ENCODE data around the gene PIEZO1. TPM values are rescaled to one million over a fixed set of nuclear protein-coding genes. Genes with fewer than 3 reads are reported as not detected.

The PIEZO1 gene
- total and polyA plus RNA-seq, 10 donors = 145 to 385 (median 201) TPM

GRCh38 chr16:88767546-88768070 is 17.4 kb downstream of the PIEZO1 start:
- peak overlapping the region in 1 of 8 donors; percentile 24 for H3K4me3 ChIP-seq

GRCh38 chr16:88766975-88767374 is 18.0 kb downstream of the PIEZO1 start:
- intact Hi-C loops (cut with DNase I; ENCODE audit: low total_unique reads) = no loop called here
- H3K4me1 ChIP-seq = peaks cover 67 to 99% (median 82%) of the 10 kb centered on the region in 6 donors
- peak overlapping the region in 5 of 8 donors; percentile 69 to 80 (median 74) for H3K27ac ChIP-seq
- no peaks in the 10 kb centered on the region for H3K9me3 ChIP-seq
- peaks cover 0 to 32% (median 6%) of the 10 kb centered on the region in 6 donors for H3K36me3 ChIP-seq
- no peaks in the 10 kb centered on the region for H3K27me3 ChIP-seq (replicated peaks in 1 of 7)
- WGBS, 5 donors = 70 to 78% (median 77%) methylated on average over 11 of the region's 11 CpGs
- no peak for DNase-seq
- TF ChIP-seq POLR2AphosphoS5 (IDR thresholded peaks at IDR 0.05) = no peak
- no peak for TF ChIP-seq POLR2A (IDR thresholded peaks at IDR 0.05)
- TF ChIP-seq CTCF (IDR thresholded peaks at IDR 0.05 in 8 of 11, conservative IDR thresholded peaks at IDR 0.05 in 3 of 11) = no peak
- no peak overlapping the region for H3K4me3 ChIP-seq

More at GRCh38 chr16:88767546-88768070, 17.4 kb downstream of the PIEZO1 start:
- 69 to 79% (median 72%) methylated on average over 12 of the region's 12 CpGs for WGBS, 5 donors
- peaks cover 62 to 99% (median 82%) of the 10 kb centered on the region in 6 donors for H3K4me1 ChIP-seq
- H3K36me3 ChIP-seq = peaks cover 0 to 27% (median 6%) of the 10 kb centered on the region in 6 donors
- H3K27ac ChIP-seq = peak overlapping the region in 6 of 8 donors; percentile 41 to 80 (median 72)
- no peaks in the 10 kb centered on the region for H3K27me3 ChIP-seq (replicated peaks in 1 of 7)
- intact Hi-C loops (cut with DNase I; ENCODE audit: low total_unique reads) = no loop called here
- DNase-seq = no peak
- TF ChIP-seq POLR2AphosphoS5 (IDR thresholded peaks at IDR 0.05) (no peak), POLR2A (IDR thresholded peaks at IDR 0.05) (no peak), CTCF (IDR thresholded peaks at IDR 0.05 in 8 of 11, conservative IDR thresholded peaks at IDR 0.05 in 3 of 11) (no peak)
- H3K9me3 ChIP-seq = no peaks in the 10 kb centered on the region

- H3K27ac ChIP-seq = no peak overlapping the region
Observed at GRCh38 chr16:88764913-88765349, 20.1 kb downstream of the PIEZO1 start.

More at GRCh38 chr16:88764913-88765349, 20.1 kb downstream of the PIEZO1 start:
- H3K4me1 ChIP-seq = peaks cover 56 to 100% (median 80%) of the 10 kb centered on the region in 6 donors
- no peak for DNase-seq
- peaks cover 0 to 41% (median 6%) of the 10 kb centered on the region in 6 donors for H3K36me3 ChIP-seq
- intact Hi-C loops (cut with DNase I; ENCODE audit: low total_unique reads) = no loop called here
- H3K27me3 ChIP-seq (replicated peaks in 1 of 7) = no peaks in the 10 kb centered on the region
- no peak overlapping the region for H3K4me3 ChIP-seq
- 82 to 93% (median 91%) methylated on average over 8 to 9 of the region's 9 CpGs for WGBS, 5 donors
- no peak for TF ChIP-seq POLR2A (IDR thresholded peaks at IDR 0.05)
- TF ChIP-seq CTCF (IDR thresholded peaks at IDR 0.05 in 8 of 11, conservative IDR thresholded peaks at IDR 0.05 in 3 of 11) = no peak
- TF ChIP-seq POLR2AphosphoS5 (IDR thresholded peaks at IDR 0.05) = peak in 1 of 3 donors; percentile 9
- no peaks in the 10 kb centered on the region for H3K9me3 ChIP-seq
